ENCODE data around the gene SLC66A2.

- TF ChIP-seq, protein P1, sequence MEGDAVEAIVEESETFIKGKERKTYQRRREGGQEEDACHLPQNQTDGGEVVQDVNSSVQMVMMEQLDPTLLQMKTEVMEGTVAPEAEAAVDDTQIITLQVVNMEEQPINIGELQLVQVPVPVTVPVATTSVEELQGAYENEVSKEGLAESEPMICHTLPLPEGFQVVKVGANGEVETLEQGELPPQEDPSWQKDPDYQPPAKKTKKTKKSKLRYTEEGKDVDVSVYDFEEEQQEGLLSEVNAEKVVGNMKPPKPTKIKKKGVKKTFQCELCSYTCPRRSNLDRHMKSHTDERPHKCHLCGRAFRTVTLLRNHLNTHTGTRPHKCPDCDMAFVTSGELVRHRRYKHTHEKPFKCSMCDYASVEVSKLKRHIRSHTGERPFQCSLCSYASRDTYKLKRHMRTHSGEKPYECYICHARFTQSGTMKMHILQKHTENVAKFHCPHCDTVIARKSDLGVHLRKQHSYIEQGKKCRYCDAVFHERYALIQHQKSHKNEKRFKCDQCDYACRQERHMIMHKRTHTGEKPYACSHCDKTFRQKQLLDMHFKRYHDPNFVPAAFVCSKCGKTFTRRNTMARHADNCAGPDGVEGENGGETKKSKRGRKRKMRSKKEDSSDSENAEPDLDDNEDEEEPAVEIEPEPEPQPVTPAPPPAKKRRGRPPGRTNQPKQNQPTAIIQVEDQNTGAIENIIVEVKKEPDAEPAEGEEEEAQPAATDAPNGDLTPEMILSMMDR (IDR thresholded peaks at IDR 0.05): no peak
- no peak for TF ChIP-seq POLR2A (IDR thresholded peaks at IDR 0.05)
Observed at GRCh38 chr18:79868811-79869541, 82.5 kb downstream of the SLC66A2 start.
